ENCODE data around the gene ZNF618.

The ZNF618 gene

GRCh38 chr9:114021578-114021977, 145.5 kb downstream of the ZNF618 start:
- peaks cover 4% of the 10 kb centered on the region for H3K9me3 ChIP-seq (ENCODE audit: low read length)
- H3K27ac ChIP-seq (ENCODE audit: low read depth, low read length), result no peak overlapping the region
- H3K27me3 ChIP-seq (ENCODE audit: control insufficient read depth in 1 of 2, insufficient read depth in 2 of 2, low read length in 2 of 2), result no peaks in the 10 kb centered on the region
- H3K9ac ChIP-seq (ENCODE audit: low read length), result no peak overlapping the region
- no peaks in the 10 kb centered on the region for H3K4me1 ChIP-seq (ENCODE audit: insufficient read depth, low read length)
- H3K4me3 ChIP-seq (ENCODE audit: low read depth in 1 of 2, low read length in 2 of 2), result no peak overlapping the region
- peaks cover 13% of the 10 kb centered on the region for H3K36me3 ChIP-seq (ENCODE audit: insufficient read depth, low read length)

GRCh38 chr9:114023961-114024360, 147.9 kb downstream of the ZNF618 start:
- Histone ChIP-seq H3K9me3 (ENCODE audit: low read length) (peaks cover 4% of the 10 kb centered on the region), H3K36me3 (ENCODE audit: insufficient read depth, low read length) (peaks cover 4% of the 10 kb centered on the region), H3K27me3 (ENCODE audit: control insufficient read depth in 1 of 2, insufficient read depth in 2 of 2, low read length in 2 of 2) (no peaks in the 10 kb centered on the region), H3K4me1 (ENCODE audit: insufficient read depth, low read length) (no peaks in the 10 kb centered on the region), H3K4me3 (ENCODE audit: low read depth in 1 of 2, low read length in 2 of 2) (no peak overlapping the region), H3K9ac (ENCODE audit: low read length) (no peak overlapping the region), H3K27ac (ENCODE audit: low read depth, low read length) (no peak overlapping the region)

- Histone ChIP-seq H3K27me3 (ENCODE audit: control insufficient read depth in 1 of 2, insufficient read depth in 2 of 2, low read length in 2 of 2) (no peaks in the 10 kb centered on the region), H3K27ac (ENCODE audit: low read depth, low read length) (no peak overlapping the region), H3K4me1 (ENCODE audit: insufficient read depth, low read length) (no peaks in the 10 kb centered on the region), H3K9ac (ENCODE audit: low read length) (no peak overlapping the region), H3K36me3 (ENCODE audit: insufficient read depth, low read length) (peaks cover 4% of the 10 kb centered on the region), H3K4me3 (ENCODE audit: low read depth in 1 of 2, low read length in 2 of 2) (no peak overlapping the region), H3K9me3 (ENCODE audit: low read length) (peaks cover 4% of the 10 kb centered on the region)
Observed at GRCh38 chr9:114025196-114025753, 149.2 kb downstream of the ZNF618 start.

GRCh38 chr9:114025760-114026159, 149.7 kb downstream of the ZNF618 start:
- Histone ChIP-seq H3K36me3 (ENCODE audit: insufficient read depth, low read length) (peaks cover 4% of the 10 kb centered on the region), H3K4me1 (ENCODE audit: insufficient read depth, low read length) (no peaks in the 10 kb centered on the region), H3K9me3 (ENCODE audit: low read length) (peaks cover 4% of the 10 kb centered on the region), H3K27ac (ENCODE audit: low read depth, low read length) (no peak overlapping the region), H3K9ac (ENCODE audit: low read length) (no peak overlapping the region), H3K27me3 (ENCODE audit: control insufficient read depth in 1 of 2, insufficient read depth in 2 of 2, low read length in 2 of 2) (no peaks in the 10 kb centered on the region), H3K4me3 (ENCODE audit: low read depth in 1 of 2, low read length in 2 of 2) (no peak overlapping the region)

GRCh38 chr9:114026335-114026734, 150.2 kb downstream of the ZNF618 start:
- Histone ChIP-seq H3K27ac (ENCODE audit: low read depth, low read length) (no peak overlapping the region), H3K27me3 (ENCODE audit: control insufficient read depth in 1 of 2, insufficient read depth in 2 of 2, low read length in 2 of 2) (no peaks in the 10 kb centered on the region), H3K9ac (ENCODE audit: low read length) (no peak overlapping the region), H3K4me3 (ENCODE audit: low read depth in 1 of 2, low read length in 2 of 2) (no peak overlapping the region), H3K36me3 (ENCODE audit: insufficient read depth, low read length) (peaks cover 4% of the 10 kb centered on the region), H3K9me3 (ENCODE audit: low read length) (peaks cover 4% of the 10 kb centered on the region), H3K4me1 (ENCODE audit: insufficient read depth, low read length) (no peaks in the 10 kb centered on the region)

- H3K36me3 ChIP-seq (ENCODE audit: insufficient read depth, low read length), result peaks cover 4% of the 10 kb centered on the region
- peaks cover 4% of the 10 kb centered on the region for H3K9me3 ChIP-seq (ENCODE audit: low read length)
- no peaks in the 10 kb centered on the region for H3K27me3 ChIP-seq (ENCODE audit: control insufficient read depth in 1 of 2, insufficient read depth in 2 of 2, low read length in 2 of 2)
- H3K27ac ChIP-seq (ENCODE audit: low read depth, low read length), result no peak overlapping the region
- no peak overlapping the region for H3K4me3 ChIP-seq (ENCODE audit: low read depth in 1 of 2, low read length in 2 of 2)
- H3K4me1 ChIP-seq (ENCODE audit: insufficient read depth, low read length), result no peaks in the 10 kb centered on the region
- no peak overlapping the region for H3K9ac ChIP-seq (ENCODE audit: low read length)
Observed at GRCh38 chr9:114027159-114027862, 151.2 kb downstream of the ZNF618 start.

GRCh38 chr9:114027863-114028465, 151.9 kb downstream of the ZNF618 start:
- Histone ChIP-seq H3K27me3 (ENCODE audit: control insufficient read depth in 1 of 2, insufficient read depth in 2 of 2, low read length in 2 of 2) (no peaks in the 10 kb centered on the region), H3K27ac (ENCODE audit: low read depth, low read length) (no peak overlapping the region), H3K4me3 (ENCODE audit: low read depth in 1 of 2, low read length in 2 of 2) (no peak overlapping the region), H3K36me3 (ENCODE audit: insufficient read depth, low read length) (peaks cover 4% of the 10 kb centered on the region), H3K4me1 (ENCODE audit: insufficient read depth, low read length) (no peaks in the 10 kb centered on the region), H3K9ac (ENCODE audit: low read length) (no peak overlapping the region), H3K9me3 (ENCODE audit: low read length) (no peaks in the 10 kb centered on the region)

- H3K27me3 ChIP-seq (ENCODE audit: control insufficient read depth in 1 of 2, insufficient read depth in 2 of 2, low read length in 2 of 2), result no peaks in the 10 kb centered on the region
- H3K9ac ChIP-seq (ENCODE audit: low read length), result no peak overlapping the region
- H3K4me3 ChIP-seq (ENCODE audit: low read depth in 1 of 2, low read length in 2 of 2), result no peak overlapping the region
- H3K36me3 ChIP-seq (ENCODE audit: insufficient read depth, low read length), result peaks cover 4% of the 10 kb centered on the region
- H3K9me3 ChIP-seq (ENCODE audit: low read length), result no peaks in the 10 kb centered on the region
- H3K27ac ChIP-seq (ENCODE audit: low read depth, low read length), result no peak overlapping the region
- H3K4me1 ChIP-seq (ENCODE audit: insufficient read depth, low read length), result no peaks in the 10 kb centered on the region
Observed at GRCh38 chr9:114028646-114029045, 152.5 kb downstream of the ZNF618 start.

GRCh38 chr9:114029311-114030170, 153.4 kb downstream of the ZNF618 start:
- Histone ChIP-seq H3K4me3 (ENCODE audit: low read depth in 1 of 2, low read length in 2 of 2) (no peak overlapping the region), H3K4me1 (ENCODE audit: insufficient read depth, low read length) (no peaks in the 10 kb centered on the region), H3K9me3 (ENCODE audit: low read length) (no peaks in the 10 kb centered on the region), H3K9ac (ENCODE audit: low read length) (no peak overlapping the region), H3K27me3 (ENCODE audit: control insufficient read depth in 1 of 2, insufficient read depth in 2 of 2, low read length in 2 of 2) (no peaks in the 10 kb centered on the region), H3K27ac (ENCODE audit: low read depth, low read length) (no peak overlapping the region), H3K36me3 (ENCODE audit: insufficient read depth, low read length) (peaks cover 4% of the 10 kb centered on the region)

GRCh38 chr9:114030364-114030763, 154.3 kb downstream of the ZNF618 start:
- no peaks in the 10 kb centered on the region for H3K36me3 ChIP-seq (ENCODE audit: insufficient read depth, low read length)

GRCh38 chr9:114031037-114031630, 155.0 kb downstream of the ZNF618 start:
- Histone ChIP-seq H3K9ac (ENCODE audit: low read length) (no peak overlapping the region), H3K9me3 (ENCODE audit: low read length) (no peaks in the 10 kb centered on the region), H3K4me3 (ENCODE audit: low read depth in 1 of 2, low read length in 2 of 2) (no peak overlapping the region), H3K27ac (ENCODE audit: low read depth, low read length) (no peak overlapping the region), H3K4me1 (ENCODE audit: insufficient read depth, low read length) (no peaks in the 10 kb centered on the region), H3K36me3 (ENCODE audit: insufficient read depth, low read length) (no peaks in the 10 kb centered on the region), H3K27me3 (ENCODE audit: control insufficient read depth in 1 of 2, insufficient read depth in 2 of 2, low read length in 2 of 2) (no peaks in the 10 kb centered on the region)

More at GRCh38 chr9:114030364-114030763, 154.3 kb downstream of the ZNF618 start:
- Histone ChIP-seq H3K9ac (ENCODE audit: low read length) (no peak overlapping the region), H3K27ac (ENCODE audit: low read depth, low read length) (no peak overlapping the region), H3K4me1 (ENCODE audit: insufficient read depth, low read length) (no peaks in the 10 kb centered on the region), H3K9me3 (ENCODE audit: low read length) (no peaks in the 10 kb centered on the region), H3K27me3 (ENCODE audit: control insufficient read depth in 1 of 2, insufficient read depth in 2 of 2, low read length in 2 of 2) (no peaks in the 10 kb centered on the region), H3K4me3 (ENCODE audit: low read depth in 1 of 2, low read length in 2 of 2) (no peak overlapping the region)
